ENCODE results near the gene SPOCK2. TPM values are rescaled to one million over a fixed set of nuclear protein-coding genes. Genes with fewer than 3 reads are reported as not detected.

The SPOCK2 gene
- total and polyA plus RNA-seq, 2 of the 13 experiments (the other 11 are each of a cell fraction or from before 2014, with no cell fraction given), result 8.6 to 30.6 TPM

DNA sequence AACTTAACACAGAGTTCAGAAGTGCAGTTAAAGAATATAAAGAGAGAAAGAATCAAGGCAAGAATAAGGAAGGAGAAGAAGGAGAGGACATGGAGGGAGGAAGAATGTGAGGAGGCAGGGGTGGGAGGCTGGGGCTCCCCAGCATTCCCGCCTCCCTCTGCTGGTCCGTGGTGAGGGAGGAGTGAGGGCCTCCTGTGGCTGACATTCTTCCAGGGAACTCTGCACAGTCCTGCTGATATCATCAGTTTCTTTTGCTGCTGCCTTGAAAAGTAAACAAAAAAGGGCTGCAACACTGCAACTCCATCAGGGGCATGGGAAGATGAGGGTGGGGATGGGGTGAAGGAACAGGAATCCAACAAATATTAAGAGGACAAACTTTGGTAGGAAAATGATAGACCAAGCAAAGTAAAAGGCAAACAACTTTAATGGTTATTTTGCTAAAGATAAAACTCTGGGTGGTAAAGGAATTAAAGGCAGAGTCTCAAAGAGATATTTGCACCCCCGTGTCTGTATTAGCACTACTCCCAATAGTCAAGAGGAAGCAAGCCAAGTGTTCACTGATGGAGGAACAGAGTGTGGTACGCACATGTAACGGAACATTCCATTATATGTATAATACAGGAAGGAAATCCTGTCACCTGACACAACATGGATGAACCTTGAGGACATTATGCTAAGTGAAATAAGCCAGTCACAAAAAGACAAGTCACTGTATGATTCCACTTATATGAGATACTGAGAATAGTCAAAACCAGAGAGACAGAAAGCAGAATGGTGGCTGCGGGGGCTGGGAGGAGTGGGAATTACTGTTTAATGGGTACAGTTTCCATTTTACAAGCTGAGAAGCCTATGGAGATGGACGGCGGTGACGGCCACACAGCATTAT is 8.0 kb upstream of the SPOCK2 start (continued):
- TF ChIP-seq, protein P1, sequence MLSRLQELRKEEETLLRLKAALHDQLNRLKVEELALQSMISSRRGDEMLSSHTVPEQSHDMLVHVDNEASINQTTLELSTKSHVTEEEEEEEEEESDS (CRISPR knock-in tag; IDR thresholded peaks at IDR 0.05; ENCODE audit: borderline replicate concordance), result peak; percentile 51; the same call in 1 of the 2 replicates
- peak; percentile 71 for TF ChIP-seq TARDBP (CRISPR knock-in tag; IDR thresholded peaks at IDR 0.05)
- TF ChIP-seq PTBP1 (IDR thresholded peaks at IDR 0.05; ENCODE audit: low read depth, low read length, poor library complexity, severe bottlenecking), result no peak
- TF ChIP-seq RNF2 (conservative IDR thresholded peaks at IDR 0.05; ENCODE audit: low read depth), result no peak
- TF ChIP-seq SRSF1 (optimal IDR thresholded peaks at IDR 0.05; ENCODE audit: low read depth, low read length), result no peak
- no peak for TF ChIP-seq ZBTB38 (CRISPR knock-in tag; IDR thresholded peaks at IDR 0.05)
- TF ChIP-seq MAFF (IDR thresholded peaks at IDR 0.05; ENCODE audit: low read depth, low read length), result peak; percentile 82
- no peak for TF ChIP-seq PRMT3 (CRISPR knock-in tag; IDR thresholded peaks at IDR 0.05; ENCODE audit: borderline replicate concordance, low read depth)
- no peak for TF ChIP-seq NFKBIZ (CRISPR knock-in tag; IDR thresholded peaks at IDR 0.05)
- TF ChIP-seq ZNF562 (CRISPR knock-in tag; IDR thresholded peaks at IDR 0.05; ENCODE audit: borderline replicate concordance), result no peak
- no peak for TF ChIP-seq MBNL3 (CRISPR knock-in tag; conservative IDR thresholded peaks at IDR 0.05)
- TF ChIP-seq ZMYM3 (CRISPR knock-in tag; IDR thresholded peaks at IDR 0.05), result 0 out of 2 replicates have a peak, but pooled peaks have one; percentile 11
- TF ChIP-seq, protein P2, sequence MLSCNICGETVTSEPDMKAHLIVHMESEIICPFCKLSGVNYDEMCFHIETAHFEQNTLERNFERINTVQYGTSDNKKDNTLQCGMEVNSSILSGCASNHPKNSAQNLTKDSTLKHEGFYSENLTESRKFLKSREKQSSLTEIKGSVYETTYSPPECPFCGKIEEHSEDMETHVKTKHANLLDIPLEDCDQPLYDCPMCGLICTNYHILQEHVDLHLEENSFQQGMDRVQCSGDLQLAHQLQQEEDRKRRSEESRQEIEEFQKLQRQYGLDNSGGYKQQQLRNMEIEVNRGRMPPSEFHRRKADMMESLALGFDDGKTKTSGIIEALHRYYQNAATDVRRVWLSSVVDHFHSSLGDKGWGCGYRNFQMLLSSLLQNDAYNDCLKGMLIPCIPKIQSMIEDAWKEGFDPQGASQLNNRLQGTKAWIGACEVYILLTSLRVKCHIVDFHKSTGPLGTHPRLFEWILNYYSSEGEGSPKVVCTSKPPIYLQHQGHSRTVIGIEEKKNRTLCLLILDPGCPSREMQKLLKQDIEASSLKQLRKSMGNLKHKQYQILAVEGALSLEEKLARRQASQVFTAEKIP (CRISPR knock-in tag; IDR thresholded peaks at IDR 0.05; ENCODE audit: borderline replicate concordance), result no peak
- TF ChIP-seq ZNF75D (CRISPR knock-in tag; IDR thresholded peaks at IDR 0.05; ENCODE audit: borderline replicate concordance), result no peak
- TF ChIP-seq ZNF614 (CRISPR knock-in tag; IDR thresholded peaks at IDR 0.05; ENCODE audit: borderline replicate concordance), result peak; percentile 22; the same call in 1 of the 2 replicates
- TF ChIP-seq ZNF564 (CRISPR knock-in tag; IDR thresholded peaks at IDR 0.05), result no peak
- TF ChIP-seq SOX5 (CRISPR knock-in tag; IDR thresholded peaks at IDR 0.05; ENCODE audit: borderline replicate concordance), result peak; percentile 30; the same call in 1 of the 2 replicates
- no peak for TF ChIP-seq NR2F2 (IDR thresholded peaks at IDR 0.05; ENCODE audit: borderline replicate concordance, low read depth)
- TF ChIP-seq, protein P3, sequence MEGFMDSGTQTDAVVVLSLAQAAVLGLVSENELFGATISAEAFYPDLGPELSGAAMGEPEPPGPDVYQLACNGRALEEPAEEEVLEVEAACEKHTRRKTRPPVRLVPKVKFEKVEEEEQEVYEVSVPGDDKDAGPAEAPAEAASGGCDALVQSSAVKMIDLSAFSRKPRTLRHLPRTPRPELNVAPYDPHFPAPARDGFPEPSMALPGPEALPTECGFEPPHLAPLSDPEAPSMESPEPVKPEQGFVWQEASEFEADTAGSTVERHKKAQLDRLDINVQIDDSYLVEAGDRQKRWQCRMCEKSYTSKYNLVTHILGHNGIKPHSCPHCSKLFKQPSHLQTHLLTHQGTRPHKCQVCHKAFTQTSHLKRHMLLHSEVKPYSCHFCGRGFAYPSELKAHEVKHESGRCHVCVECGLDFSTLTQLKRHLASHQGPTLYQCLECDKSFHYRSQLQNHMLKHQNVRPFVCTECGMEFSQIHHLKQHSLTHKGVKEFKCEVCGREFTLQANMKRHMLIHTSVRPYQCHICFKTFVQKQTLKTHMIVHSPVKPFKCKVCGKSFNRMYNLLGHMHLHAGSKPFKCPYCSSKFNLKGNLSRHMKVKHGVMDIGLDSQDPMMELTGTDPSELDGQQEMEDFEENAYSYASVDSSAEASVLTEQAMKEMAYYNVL (CRISPR knock-in tag; IDR thresholded peaks at IDR 0.05; ENCODE audit: borderline replicate concordance), result peak; percentile 41; the same call in 1 of the 2 replicates
- TF ChIP-seq TEAD3 (CRISPR knock-in tag; optimal IDR thresholded peaks at IDR 0.05; ENCODE audit: borderline replicate concordance), result peak; percentile 50
- TF ChIP-seq RARG (CRISPR knock-in tag; IDR thresholded peaks at IDR 0.05; ENCODE audit: low read depth), result no peak
- TF ChIP-seq ARID2 (CRISPR knock-in tag; IDR thresholded peaks at IDR 0.05; ENCODE audit: borderline replicate concordance), result no peak
- no peak for TF ChIP-seq ZNF674 (CRISPR knock-in tag; IDR thresholded peaks at IDR 0.05; ENCODE audit: low read depth)

Measured in HepG2 (cell line).